Fibroblast of peridontal ligament (primary cell): ENCODE measurements around the gene GRIK4.
A peak's percentile ranks its signal among the peaks of the same experiment; 100 is the strongest.

Experiments
- DNase-seq: peaks from one replicate; pipeline ENCODE4 v3.0.0-alpha.2; 2010; ENCODE audit errors: extremely low read depth

The GRIK4 gene

GRCh38 chr11:120668537-120668936 lies 157.0 kb downstream of the GRIK4 start:
- DNase-seq = no peak

GRCh38 chr11:120674542-120674941 lies 163.0 kb downstream of the GRIK4 start:
- DNase-seq = peak; percentile 15

DNA sequence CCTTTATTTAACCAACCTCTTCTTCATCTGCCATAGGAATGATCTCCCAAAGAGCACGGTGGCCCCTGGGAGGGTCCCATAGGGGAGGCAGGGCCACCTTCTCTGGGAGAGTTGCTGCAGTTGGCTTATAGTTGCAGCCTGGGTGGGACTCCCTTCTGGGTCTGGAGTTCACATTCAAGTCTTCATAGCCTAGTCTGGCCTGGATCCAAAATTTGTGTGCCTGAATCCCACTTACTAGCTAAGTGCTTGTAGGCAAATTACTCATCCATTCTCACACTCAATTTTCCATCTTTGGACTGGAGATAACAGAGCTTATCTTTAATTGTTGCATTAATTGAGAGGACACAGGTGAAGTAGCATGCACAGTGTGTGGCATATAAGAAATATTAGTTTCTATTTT lies 163.6 kb downstream of the GRIK4 start:
- DNase-seq = no peak

GRCh38 chr11:120676991-120677390 lies 165.4 kb downstream of the GRIK4 start:
- no peak for DNase-seq

DNA sequence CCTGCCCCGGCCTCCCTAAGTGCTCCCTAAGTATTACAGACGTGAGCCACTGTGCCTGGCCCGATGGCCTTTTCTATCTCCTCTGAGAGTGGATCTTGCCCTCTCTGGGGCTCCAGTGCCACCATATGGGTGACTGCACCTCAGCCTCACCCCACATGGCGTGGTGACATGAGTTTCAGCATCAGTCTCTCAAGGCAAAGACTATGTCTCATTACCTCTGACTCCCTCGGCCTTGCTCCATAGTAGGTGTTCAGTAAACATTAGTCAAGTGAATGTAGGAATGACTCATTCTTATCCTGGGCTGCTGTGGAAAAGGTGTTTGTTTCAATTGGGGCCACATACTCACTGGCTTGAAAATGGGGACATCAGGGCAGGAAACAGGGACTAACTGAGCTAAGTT lies 168.8 kb downstream of the GRIK4 start:
- no peak for DNase-seq

DNA sequence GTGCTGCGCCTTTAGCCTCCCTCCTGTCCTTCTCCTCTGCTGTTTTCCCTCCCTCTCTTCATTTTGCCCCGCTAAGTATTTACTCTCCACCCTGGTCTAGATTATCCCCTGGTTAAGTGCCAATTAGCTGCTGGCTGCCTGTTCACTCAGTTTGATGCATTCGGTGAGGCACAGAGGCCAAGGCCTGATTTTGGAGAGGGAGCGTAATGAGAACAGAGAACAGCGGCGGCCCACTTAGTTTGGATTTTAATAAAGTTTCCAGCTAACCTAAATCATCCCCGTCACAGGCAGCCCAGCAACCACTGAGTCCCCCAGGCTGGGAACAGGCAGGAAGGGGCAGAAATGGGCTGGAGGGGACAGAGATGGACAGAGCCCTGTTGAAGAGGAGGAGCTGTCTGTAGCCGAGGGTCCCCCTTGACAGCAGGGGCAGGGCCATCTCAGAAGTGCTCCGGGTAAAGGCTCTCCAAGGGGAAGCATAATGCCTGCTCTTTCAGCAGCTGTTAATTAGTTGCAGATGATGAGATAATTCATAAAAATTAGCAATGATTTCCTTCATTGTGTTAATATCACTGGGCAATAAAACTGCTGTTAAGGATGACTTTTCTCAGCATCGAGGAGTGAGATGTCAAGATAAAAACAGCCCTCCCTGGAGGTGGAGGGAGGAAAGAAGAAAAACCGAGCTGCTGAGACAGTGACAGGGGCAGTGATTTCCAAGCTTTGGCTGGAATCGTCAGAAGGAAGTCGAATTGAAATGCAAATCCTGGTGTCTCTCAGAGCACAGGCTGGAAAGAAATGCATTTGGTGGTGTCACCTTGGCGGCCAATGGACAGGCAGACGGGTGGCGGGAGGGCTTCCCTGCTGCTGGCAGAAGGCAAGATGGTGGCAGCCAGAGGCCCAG lies 170.1 kb downstream of the GRIK4 start:
- DNase-seq = no peak

- no peak for DNase-seq
Observed at GRCh38 chr11:120682332-120682649, 170.7 kb downstream of the GRIK4 start.

- peak; percentile 27 for DNase-seq
Observed at GRCh38 chr11:120682866-120683265, 171.3 kb downstream of the GRIK4 start.

GRCh38 chr11:120686516-120686915 lies 175.0 kb downstream of the GRIK4 start:
- DNase-seq = no peak

GRCh38 chr11:120688163-120688562 lies 176.6 kb downstream of the GRIK4 start:
- DNase-seq = peak; percentile 27

- no peak for DNase-seq
Observed at GRCh38 chr11:120689596-120690275, 178.2 kb downstream of the GRIK4 start.

GRCh38 chr11:120690406-120690805 lies 178.9 kb downstream of the GRIK4 start:
- DNase-seq = no peak

DNA sequence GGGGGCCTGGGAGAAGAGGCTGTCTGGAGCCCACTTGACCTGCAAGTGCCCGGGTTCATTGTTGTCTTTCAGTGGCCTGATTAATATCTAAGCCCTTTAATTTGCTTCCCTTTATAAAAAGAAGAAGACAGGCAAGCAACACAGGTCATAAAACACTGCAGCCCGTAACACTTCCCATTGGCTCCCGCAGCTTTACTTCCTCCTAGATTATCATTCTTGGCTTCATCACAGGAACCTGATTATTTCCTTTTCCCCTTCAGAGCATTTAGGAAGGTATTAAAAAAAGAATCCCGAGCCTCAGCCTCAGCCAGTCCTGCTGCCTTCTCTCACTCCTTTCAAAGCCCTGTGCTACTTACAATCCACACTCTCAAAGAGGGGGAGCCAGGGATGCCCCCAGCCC lies 183.2 kb downstream of the GRIK4 start:
- no peak for DNase-seq

DNA sequence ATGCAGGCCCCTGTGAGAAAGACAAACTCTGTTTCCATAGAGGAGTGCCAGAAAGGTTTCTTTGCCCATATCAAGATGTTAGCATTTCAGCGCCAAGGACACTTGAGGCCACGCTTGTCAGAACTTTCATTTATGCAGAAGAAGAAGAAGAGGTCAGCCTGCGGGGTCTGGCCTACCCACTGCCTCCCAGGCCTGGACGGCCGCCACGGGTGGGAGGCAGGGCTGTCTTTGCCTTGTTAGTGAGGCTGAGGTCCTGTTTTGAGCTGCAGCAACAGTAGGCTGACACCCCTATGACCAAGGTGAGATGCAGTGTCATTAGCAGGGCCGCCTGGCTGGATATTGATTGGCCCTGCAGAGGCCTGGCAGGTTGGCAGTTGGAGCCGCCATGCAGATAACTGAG lies 183.9 kb downstream of the GRIK4 start:
- DNase-seq = no peak

GRCh38 chr11:120695939-120696338 lies 184.4 kb downstream of the GRIK4 start:
- no peak for DNase-seq

DNA sequence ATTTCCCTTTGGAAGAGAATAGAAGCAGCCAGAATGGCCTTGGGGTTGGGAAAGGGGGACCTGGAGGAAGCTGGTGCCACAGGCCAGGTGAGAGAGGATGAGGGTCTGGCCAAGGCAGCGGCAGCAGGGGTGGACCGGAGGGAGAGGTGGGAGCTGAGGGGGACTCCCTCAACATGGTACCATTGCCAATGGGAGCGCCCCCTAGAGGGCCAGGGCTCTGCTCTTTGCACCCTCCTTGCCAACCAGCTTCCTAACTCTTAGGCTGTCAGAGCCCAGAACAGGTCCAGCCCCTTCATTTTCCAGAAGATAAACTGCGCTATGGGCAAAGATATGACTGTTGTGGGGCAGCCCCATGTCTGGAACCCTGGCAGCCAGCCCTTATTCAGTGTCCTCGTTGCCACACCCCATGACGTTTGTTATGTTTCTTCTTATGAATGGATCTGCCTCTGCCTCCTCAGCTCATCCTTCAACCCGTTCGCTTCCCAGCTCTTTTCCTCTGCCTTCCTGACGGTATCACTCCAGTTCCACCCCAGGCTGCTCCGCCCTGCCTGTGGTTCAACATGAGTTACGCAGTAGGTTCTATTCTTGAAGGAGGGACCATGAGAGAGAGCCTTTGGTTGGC lies 185.2 kb downstream of the GRIK4 start:
- DNase-seq = no peak

GRCh38 chr11:120698918-120699317 lies 187.4 kb downstream of the GRIK4 start:
- DNase-seq = no peak

DNA sequence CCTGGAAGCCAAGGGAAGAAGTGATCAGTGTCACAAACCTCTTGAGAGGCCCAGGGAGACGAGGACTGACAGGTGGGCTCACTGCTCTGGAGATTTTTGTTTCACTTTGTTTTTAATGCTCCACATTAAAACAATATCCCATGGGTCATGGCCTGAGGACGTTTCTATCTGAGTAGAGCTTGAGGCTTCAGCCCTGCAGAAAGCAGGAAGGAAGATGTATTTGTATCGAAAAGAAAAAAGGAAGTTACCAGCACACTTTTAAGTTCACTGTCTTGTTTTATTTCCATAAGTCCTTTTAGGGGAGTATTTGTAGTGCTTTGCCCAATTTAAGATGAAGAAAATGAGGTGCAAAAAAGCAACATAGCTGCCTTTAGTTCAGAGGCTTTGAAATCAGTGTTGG lies 191.1 kb downstream of the GRIK4 start:
- no peak for DNase-seq

DNA sequence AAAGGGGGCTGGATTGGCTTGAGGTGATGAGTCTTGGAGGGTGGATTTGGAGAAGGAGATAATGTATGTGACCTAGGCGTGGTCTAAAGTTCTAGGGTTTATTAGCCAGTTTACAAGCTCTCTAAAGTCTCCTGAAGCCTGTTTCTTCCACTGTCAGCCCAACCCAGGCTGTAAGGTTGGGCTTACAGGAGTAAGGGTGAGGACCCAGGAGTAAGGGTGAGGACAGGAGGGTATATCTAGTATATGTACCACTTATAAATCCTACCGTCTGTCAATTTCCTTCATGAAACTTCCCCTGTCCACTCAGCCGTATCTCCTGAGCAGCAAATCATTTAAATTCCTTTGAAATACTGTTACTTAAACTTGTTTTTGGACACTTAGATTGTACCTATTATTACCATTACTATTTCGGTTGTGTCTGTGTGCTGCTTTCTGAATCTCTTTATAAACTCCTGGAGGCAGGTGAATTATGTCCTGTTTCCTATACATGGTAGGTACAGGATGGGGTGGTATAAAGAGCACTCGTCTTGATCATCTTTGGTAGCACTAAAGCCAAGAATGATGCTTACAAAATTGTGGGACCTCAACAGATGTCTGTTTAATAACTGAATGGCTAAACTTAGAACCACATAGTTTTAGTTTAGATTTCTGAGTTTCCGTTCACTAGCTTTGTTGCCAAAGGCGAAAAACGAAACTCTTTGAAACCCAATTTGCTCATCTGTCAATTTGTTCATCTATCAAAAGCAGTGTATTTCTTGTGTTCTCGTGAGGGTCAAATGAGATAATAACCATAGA lies 192.0 kb downstream of the GRIK4 start:
- DNase-seq = no peak

- no peak for DNase-seq
Observed at GRCh38 chr11:120704256-120704750, 192.8 kb downstream of the GRIK4 start.

DNA sequence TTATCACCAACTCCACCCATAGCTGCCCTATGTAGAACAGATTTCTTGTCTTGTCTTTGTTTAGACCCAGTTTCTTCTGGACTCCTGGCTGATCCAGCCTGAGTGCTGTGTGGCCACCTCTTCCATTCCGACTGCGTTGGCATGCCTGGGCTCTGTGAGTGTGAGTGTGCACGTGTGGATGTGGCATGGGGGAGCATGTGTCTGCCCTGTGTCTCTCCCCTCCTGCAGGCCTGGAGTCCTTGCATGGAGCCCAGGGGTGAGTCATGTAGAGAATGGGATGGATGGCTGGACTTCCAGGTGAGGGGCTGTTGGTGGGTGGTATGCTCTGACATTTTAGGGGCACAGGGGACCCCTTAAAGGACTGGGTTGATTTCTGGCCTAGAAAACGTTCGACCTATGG lies 194.7 kb downstream of the GRIK4 start:
- no peak for DNase-seq

DNA sequence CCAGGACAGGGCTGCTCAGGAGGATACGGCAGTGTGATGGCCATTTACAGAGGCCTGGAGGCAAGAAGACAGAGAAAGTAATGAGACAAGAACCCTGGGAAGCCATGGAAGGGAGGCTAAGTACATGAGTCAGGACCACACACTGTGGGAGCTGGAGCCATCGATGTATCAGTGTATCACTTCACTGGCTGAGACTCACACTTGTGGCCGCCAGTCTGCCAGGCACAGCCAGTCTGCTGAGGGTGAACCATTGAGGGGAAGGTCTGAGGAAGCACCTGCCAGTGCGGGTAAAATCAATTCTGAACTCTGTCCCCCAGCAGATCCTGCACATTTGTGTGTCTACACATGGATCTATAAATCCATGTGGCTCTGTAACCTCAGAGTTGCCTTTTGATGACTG lies 195.6 kb downstream of the GRIK4 start:
- DNase-seq = no peak
